ENCODE data around the gene ST3GAL2. TPM values are rescaled to one million over a fixed set of nuclear protein-coding genes. Genes with fewer than 3 reads are reported as not detected.
"Not testable (repeated sequence)": the region's sequence is repeated elsewhere in the genome, so short reads cannot be mapped to it uniquely, and the experiment has no call there.

Gene ST3GAL2
- total and polyA plus RNA-seq, 2 experiments from 2014 or later: 46.1 to 115 TPM

DNA sequence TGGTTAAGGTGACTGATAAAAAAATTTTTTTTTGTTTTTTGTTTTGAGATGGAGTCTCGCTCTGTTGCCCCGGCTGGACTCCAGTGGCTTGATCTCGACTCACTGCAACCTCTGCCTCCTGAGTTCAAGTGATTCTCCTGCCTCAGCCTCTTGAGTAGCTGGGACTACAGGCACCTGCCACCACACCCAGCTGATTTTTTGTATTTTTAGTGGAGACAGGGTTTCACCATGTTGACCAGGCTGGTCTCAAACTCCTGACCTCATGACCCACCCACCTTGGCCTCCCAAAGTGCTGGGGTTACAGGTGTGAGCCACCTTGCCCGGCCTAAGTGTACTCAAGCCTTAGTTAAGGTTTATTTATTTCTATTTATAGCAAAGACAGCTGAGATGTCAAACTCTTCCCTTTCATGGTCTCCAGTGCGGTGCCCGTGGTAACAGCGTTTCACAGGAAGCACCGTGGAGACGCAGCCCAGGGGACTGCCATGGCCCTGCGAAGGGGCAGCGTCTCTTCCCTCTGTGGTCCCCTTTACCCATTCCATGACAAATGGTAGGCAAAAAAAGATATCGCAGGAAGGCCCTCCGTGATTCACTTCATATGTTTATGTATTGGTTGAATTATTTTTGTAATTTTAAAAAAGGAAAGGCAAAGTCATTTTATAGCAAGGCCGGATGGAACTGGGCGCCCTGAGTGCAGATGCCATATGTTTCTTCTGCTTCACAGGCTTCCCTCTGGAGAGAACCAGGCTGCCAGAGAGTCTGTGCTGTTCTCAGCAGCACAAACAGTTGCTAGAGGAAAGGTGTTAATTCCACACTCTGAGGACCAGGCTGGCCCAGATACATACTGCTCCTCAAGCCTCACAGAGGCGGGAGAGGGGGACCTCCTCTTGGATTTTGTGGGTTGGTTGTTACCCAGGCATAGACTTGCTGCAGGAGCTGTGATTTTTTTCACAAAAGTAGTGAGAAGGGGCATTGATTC, 63.0 kb downstream of the ST3GAL2 start:
- no peak for DNase-seq (ENCODE audit: low read depth in 1 of 2, low spot score in 1 of 2)
- no peak overlapping the region for H3K4me3 ChIP-seq
- peaks cover 14% of the 10 kb centered on the region for H3K36me3 ChIP-seq
- H3K9me3 ChIP-seq (ENCODE audit: low read depth): no peaks in the 10 kb centered on the region
- H3K4me1 ChIP-seq (ENCODE audit: low read depth): peaks cover 8% of the 10 kb centered on the region
- H3K27me3 ChIP-seq: no peaks in the 10 kb centered on the region
- peak overlapping the region; percentile 74 for H3K27ac ChIP-seq
- TF ChIP-seq, protein P1, sequence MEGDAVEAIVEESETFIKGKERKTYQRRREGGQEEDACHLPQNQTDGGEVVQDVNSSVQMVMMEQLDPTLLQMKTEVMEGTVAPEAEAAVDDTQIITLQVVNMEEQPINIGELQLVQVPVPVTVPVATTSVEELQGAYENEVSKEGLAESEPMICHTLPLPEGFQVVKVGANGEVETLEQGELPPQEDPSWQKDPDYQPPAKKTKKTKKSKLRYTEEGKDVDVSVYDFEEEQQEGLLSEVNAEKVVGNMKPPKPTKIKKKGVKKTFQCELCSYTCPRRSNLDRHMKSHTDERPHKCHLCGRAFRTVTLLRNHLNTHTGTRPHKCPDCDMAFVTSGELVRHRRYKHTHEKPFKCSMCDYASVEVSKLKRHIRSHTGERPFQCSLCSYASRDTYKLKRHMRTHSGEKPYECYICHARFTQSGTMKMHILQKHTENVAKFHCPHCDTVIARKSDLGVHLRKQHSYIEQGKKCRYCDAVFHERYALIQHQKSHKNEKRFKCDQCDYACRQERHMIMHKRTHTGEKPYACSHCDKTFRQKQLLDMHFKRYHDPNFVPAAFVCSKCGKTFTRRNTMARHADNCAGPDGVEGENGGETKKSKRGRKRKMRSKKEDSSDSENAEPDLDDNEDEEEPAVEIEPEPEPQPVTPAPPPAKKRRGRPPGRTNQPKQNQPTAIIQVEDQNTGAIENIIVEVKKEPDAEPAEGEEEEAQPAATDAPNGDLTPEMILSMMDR (IDR thresholded peaks at IDR 0.05; ENCODE audit: low read depth, low read length): no peak

- no peak for DNase-seq (ENCODE audit: low read depth in 1 of 2, low spot score in 1 of 2)
- Histone ChIP-seq H3K27ac (no peak overlapping the region), H3K36me3 (peaks cover 18% of the 10 kb centered on the region), H3K27me3 (no peaks in the 10 kb centered on the region), H3K4me3 (no peak overlapping the region), H3K4me1 (ENCODE audit: low read depth) (no peaks in the 10 kb centered on the region), H3K9me3 (ENCODE audit: low read depth) (no peaks in the 10 kb centered on the region)
- TF ChIP-seq, protein P1 (IDR thresholded peaks at IDR 0.05; ENCODE audit: low read depth, low read length): no peak
These were observed 64.7 kb downstream of the ST3GAL2 start for GRCh38 chr16:70374213-70374612.

GRCh38 chr16:70372921-70373728, 65.8 kb downstream of the ST3GAL2 start:
- Histone ChIP-seq H3K9me3 (ENCODE audit: low read depth) (no peaks in the 10 kb centered on the region), H3K36me3 (peaks cover 20% of the 10 kb centered on the region), H3K4me3 (no peak overlapping the region), H3K4me1 (ENCODE audit: low read depth) (no peaks in the 10 kb centered on the region), H3K27me3 (no peaks in the 10 kb centered on the region), H3K27ac (no peak overlapping the region)
- TF ChIP-seq, protein P1 (IDR thresholded peaks at IDR 0.05; ENCODE audit: low read depth, low read length): no peak
- DNase-seq (ENCODE audit: low read depth in 1 of 2, low spot score in 1 of 2): no peak

- TF ChIP-seq, protein P1 (IDR thresholded peaks at IDR 0.05; ENCODE audit: low read depth, low read length): no peak
- H3K27me3 ChIP-seq: no peaks in the 10 kb centered on the region
- no peaks in the 10 kb centered on the region for H3K9me3 ChIP-seq (ENCODE audit: low read depth)
- no peak overlapping the region for H3K4me3 ChIP-seq
- H3K36me3 ChIP-seq: peaks cover 28% of the 10 kb centered on the region
- no peak for DNase-seq (ENCODE audit: low read depth in 1 of 2, low spot score in 1 of 2)
- no peaks in the 10 kb centered on the region for H3K4me1 ChIP-seq (ENCODE audit: low read depth)
- no peak overlapping the region for H3K27ac ChIP-seq
These were observed 68.0 kb downstream of the ST3GAL2 start for GRCh38 chr16:70370924-70371323.

DNA sequence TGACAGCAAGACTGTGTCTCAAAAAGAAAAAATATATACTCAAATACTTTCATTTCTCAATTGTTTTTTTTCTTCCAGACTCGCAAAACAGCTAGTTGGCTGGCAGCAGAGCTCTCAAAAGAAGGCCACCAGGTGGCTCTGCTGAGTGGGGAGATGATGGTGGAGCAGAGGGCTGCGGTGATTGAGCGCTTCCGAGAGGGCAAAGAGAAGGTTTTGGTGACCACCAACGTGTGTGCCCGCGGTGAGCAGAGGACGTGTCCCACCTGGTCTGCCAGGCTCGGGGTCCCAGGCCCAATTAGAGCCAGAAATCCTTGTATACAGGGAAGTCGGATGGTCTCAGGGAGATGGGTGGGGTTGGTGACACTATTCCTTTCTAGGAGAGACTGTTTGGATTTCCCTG, 68.8 kb downstream of the ST3GAL2 start:
- H3K27me3 ChIP-seq; H3K27ac ChIP-seq; H3K4me1 ChIP-seq (ENCODE audit: low read depth); H3K9me3 ChIP-seq (ENCODE audit: low read depth); H3K4me3 ChIP-seq: not testable (repeated sequence)
- peak in 1 of 2 donors; percentile 46 for DNase-seq (ENCODE audit: low read depth in 1 of 2, low spot score in 1 of 2)
- TF ChIP-seq, protein P1 (IDR thresholded peaks at IDR 0.05; ENCODE audit: low read depth, low read length): peak; percentile 66
- peaks cover 34% of the 10 kb centered on the region for H3K36me3 ChIP-seq
